Kidney glomerular epithelial cell (primary cell): Measurements from ENCODE around the gene SH3PXD2A.

Experiments
- DNase-seq: peaks from one replicate; lab custom pipeline; 2025; lab: John Stamatoyannopoulos, UW

The SH3PXD2A gene

DNA sequence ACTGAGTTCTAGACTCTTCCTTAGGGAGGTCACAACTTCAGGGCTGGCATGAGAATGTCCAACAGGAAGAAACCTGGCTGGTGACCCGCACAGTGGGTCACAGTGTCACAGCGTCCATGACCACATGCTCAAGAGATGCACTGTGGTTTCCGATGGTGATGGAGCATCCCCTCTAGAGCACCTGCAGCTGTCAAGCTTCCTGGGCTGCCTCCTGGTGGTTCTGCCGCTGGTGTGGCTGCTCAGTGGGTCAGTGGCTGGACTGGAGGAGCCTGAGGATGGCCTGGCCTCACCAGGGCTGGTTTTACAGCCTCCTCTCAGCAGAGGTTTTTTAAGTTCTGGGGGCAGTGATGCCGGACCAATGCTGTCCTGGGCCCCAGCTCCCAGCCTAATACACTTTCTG is 149.3 kb downstream of the SH3PXD2A start:
- DNase-seq, result no peak

DNA sequence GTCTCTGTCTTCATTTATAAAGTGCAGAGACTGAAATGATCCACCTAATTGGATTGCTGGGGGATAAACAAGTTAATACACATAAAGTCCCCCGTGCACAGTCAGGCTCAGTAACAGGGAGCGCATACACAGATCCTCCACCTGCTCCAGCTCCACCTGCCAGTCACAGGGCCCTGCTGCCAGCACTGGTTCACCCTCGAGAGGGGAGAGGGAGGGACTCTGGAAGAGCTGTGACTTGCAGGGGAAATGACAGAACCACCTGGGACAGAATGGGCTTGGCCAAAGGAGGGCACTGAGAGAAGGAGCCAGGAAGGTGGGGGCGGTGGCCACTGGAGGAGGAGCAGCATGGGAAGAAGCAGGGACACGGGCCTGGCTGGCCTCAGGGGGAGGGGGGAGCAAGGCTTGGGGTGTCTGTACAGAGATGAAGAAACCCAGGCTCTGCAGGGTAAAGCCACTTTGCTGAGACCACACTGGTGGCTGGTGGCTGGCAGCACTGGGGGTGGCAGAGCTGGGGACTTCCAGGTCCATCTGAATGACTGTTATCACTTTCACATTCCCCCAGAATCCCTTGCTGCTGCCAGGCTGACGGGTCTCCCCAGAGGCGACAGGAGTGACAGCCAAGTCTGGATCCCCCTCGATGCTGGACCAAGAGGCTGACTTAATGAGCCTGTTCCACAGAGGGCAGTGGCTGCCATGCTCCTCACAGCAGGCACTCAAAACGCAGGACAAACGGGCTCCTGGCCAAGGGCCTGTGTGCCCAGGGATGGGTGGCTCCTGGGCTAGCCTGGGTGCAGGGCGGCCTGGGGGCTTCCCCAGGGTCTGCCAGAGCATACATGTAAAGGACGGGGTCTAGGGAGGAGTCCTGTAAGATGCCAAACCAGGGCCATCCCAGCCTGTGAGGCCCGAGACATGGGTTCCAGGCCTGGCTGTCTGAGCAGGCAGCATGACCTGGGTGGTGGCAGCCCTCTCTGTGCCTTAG is 151.1 kb downstream of the SH3PXD2A start:
- no peak for DNase-seq

DNA sequence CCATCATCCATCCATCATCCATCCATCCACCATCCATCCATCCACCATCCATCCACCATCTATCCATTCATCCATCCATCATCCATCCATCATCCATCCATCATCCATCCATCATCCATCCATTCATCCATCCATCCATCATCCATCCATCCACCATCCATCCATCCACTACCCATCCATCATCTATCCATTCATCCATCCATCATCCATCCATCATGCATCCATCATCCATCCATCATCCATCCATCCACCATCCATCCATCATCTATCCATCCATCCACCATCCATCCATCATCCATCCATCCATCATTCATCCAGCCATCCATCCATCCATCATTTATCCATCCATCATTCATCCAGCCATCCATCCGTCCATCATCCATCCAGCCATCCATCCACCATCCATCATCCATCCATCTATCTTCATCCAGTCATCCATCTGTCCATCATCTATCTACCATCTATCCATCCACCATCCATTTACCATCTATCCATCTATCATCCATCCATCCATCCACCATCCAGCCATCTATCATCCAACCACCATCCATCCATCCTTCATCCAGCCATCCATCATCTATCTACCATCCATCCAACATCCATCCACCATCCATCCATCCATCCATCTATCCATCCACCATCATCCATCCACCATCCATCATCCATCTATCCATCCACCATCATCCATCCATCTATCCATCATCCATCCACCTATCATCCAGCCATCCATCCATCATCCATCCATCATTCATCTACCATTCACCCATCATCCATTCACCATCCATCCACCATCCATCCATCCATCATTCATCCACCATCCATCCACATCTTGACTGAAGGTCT is 153.8 kb downstream of the SH3PXD2A start:
- DNase-seq, result no peak

DNA sequence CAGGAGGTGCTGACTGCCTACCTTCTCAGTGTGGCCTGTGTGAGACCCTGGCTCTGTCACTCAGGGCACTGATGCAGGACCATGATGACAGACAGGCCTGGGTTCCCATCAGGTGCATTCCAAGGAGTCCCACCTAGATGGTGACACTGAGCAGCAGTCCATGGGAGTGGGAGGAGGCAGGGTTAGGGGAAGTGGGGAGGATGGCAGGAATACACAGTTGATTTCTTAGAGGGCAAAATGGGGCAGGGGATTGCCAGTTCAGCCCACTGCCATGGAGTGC is 155.0 kb downstream of the SH3PXD2A start:
- no peak for DNase-seq

DNA sequence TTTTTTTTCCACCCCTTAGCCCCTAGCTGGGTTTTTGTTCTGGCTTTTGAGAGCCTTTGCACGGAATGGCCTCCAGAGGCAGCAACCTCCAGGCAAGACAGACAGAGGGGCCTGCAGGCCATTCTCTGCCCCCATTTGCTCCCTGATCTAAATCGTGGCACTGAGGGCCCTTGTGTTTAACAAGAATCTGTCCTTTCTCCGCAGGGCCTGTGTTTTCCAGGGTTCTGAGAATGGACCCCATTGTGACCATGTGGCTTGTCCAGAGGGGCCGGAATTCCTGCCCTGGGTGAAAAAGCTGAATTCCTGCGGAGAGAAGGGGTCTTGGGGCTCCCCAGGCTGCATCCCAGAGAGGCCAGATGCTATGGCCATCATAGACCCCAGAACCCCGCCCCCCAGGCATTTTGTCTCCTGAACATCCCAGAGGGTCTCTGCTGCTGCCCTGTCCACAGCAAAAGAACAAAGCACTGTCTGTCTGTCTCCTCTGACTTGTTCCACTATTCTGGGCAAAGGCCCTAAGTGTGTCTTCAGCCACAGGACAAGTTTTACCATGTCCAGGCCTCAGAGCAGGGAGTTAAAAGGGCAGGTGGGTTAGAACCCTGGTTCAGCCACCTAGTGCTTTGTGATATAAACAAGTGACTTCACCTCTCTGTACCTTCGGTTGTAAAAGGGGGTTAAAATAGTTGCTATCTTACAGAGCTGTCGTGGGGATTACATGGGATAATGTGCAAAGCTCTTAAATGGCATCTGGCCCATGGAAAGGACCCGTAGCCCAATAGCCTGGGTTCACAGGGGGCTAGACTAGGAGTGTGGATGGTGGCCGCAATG is 155.6 kb downstream of the SH3PXD2A start:
- no peak for DNase-seq

DNA sequence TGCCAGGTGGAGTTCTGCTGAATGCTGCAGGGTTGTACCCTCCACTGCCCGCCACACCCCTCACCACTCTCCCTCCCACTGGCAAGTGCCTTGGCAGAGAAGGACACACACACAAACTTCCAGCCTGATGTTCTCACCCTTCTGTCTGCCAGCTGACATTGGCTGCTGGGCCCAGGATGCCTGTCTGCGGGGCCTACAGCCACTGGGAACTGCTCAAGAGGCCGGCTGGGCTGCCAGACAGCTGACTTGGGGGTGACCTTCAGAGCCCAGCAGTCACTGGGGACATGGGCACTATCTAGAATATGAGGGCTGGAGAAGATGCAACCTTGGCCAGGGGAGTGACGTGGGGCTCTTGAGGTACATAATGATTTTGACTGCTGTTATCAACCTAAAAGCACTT is 157.1 kb downstream of the SH3PXD2A start:
- no peak for DNase-seq

DNA sequence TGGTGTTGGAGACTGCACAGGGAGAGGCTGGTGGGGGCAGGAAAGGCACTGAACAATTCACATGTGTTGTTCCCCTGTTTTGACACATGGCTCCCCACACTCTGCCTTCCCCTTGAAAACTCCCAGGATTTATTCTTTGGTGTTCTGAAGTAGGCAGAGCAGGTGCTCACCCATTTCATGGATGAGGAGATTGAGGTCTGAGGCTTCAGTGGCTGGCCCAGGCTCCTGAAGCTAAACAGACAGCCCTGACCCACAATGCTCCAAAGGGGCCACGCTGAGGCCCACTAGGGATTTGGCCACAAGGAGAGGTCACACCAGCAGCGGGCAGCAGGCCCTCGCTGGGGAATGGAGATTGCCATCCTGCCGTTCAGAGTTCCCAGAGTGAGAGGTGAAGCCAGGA is 157.6 kb downstream of the SH3PXD2A start:
- no peak for DNase-seq

DNA sequence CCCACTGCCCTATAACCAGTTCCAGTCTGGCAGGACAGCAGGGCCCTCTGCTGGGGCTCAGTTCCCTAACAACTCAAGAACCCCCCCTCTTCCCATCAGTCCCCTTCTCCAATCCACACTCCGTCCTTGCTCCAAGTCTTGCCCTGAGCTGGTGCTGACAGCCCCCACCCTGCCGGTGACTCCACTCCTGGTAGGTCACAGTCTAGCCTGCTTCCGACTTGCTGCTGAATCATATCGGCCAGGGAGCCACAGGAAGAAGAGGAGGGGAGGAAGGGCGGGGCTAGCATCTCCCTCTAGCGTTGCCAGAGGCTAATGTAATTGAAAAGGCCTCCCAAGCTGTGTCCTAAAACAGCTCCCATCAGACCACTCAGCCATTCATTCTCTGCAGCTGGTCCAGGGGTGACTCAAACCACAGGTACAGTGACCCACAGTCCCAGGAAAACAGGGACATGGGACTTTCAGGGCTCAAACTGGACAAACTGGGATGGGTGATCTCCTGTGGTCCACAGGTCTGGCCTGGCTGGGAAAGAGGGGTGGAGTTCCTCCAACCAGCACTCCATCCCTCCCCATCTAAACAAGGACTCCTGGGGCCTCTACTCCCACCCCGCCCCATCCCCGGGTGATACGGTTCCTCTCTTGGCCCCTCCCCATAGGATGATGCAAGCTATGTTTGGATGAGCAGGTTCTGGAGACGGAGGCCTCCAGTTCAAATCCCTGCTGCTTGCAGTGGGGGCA is 158.8 kb downstream of the SH3PXD2A start:
- peak; percentile 61 for DNase-seq

DNA sequence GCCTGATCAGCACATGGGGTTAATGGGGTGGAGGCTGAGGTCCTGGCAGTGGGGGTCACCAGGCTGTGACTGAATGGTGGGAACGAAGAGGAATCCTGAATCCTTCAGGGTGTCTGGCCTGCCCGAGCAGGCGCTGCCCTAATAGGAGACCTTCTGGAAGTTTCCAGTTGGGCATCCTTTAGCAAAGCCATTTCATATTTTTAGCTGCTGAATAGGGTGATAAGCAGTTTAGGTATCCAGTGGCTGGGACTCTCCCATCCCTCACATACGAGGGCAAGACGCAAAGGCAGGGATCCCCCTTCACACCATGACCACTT is 159.3 kb downstream of the SH3PXD2A start:
- no peak for DNase-seq

DNA sequence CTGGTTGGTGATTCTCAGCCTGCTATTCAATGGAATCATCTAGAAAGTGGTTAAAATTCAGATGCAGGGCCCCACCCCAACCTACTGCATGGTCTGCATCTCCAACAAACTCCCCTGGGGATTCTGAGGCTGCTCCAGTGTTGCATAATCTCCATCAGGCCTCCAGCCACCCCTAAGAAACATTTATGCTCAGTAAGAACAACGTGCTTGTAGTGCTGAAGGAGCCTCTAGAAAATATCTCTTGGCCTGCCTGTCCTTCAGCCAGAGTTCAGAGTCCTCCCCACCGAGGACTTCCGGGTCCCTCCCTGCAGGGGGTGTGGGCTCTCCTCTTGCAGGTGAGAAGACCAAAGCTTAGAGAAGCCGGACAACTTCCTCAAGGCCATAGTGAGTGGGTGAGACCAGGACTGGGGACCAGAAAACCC is 159.8 kb downstream of the SH3PXD2A start:
- no peak for DNase-seq

DNA sequence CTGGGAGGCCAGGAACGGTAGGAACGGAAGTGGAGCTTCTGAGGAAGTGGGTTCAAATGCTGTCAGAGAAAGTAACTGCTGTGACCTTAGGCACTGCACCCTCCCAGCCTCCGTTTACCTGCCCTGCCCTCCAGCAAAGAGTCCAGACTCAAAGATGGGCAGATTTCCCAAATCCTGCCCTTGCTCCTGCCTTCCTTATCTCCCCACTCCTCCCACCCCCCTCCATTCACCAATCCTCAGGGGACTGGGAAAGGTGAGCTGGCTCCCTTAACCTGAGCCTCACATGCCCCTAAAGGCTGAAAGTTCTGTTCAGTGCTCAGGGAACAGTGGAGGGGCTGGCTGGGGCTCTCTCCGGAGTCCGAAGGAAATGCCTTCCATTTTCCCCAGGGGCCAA is 161.6 kb downstream of the SH3PXD2A start:
- DNase-seq, result no peak

DNA sequence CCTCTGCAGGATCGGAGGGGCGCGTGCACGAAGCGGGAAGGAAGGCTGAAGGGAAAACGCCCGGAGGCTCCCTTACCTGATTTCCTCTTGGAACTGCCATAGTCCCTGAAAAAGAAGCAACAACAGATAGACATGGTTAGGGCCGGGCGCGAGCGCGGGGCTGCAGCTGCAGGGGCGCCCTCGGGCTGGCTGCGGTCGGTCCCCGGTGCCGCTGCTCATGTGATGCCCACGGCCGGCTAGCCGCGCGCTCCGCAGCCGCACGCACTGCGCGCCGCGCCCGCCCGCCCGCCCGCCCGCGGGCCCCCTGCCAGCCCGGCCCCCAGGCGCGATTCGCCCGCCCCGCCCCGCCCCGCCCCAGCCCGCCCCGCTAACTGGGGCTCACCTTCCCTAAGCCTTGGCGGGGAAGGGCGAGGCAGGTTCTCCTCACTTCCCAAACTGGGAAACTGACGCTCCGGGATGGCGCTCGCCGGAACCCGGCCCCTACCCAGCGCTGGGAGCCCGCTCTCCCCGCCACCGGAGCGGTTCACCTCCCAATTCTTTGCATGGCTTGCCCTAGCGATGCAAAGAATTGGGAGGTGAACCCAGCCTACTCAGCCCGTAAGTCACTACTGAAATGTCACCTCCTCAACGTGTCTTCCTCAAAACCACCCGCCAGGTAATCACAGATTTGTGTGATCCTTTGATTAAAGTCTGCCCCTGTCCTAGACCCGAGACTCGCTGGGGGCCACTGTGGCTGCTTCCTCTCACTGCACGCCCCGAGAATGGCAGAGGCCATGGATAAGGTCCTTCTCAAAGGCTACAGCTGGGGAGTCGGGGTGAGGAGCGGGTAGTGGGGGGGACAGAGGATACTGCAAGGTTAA is 162.2 kb downstream of the SH3PXD2A start:
- no peak for DNase-seq

DNA sequence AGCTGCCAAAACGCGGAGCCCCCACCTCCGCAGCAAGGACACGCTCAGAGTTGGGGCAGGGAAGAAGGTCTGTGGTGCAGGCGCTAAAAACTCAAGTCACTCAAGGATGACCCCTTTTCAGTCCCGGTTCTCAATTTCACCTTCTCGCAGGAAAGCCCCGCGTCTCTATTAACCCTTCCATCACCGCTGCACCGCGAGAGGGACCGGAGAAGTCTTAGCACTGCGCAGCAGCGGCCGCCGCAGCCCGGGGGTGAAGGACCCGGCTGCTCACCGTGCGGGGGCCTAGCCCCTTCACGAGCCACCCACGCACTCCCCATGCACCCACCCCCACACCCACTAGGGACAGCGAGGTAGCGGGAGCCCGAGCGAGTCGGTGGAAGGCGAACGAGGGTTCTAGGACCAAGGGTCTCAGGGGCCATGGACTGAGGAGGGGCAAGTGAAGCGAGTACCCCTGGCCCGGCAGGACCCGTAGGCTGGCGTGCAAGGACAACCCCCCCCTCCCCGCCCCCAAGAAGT is 162.9 kb downstream of the SH3PXD2A start:
- no peak for DNase-seq

DNA sequence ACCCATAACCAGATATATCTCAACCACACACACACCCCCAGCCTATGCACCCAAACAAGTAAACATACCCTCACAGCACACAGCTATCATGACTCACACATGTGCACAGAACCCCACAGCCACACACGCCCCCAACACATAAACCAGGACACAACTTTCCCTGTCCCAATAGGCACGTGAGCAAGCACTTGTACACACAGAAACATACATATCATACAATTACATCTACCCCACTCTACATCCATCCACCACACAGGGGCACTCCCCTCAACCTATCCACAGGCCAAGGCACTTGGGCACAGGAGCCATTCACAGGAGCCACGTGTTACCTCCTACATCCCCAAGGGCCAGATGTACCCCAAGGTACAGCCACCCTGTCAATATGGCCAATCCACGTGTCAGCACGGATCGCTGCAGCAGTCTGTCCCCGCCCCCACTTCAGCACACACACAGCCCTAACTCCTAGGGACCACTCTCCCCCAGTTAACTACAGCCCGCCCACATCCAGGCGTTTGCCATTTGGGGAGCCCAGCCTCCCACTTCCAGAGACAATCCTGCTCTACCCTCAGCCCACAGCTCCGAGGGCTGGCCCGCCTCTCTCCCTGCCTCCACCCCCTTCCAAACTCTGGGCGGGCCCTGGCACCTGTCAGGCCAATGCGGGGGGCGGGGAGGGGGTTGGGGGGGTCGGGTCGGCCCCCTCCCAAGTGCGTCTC is 163.5 kb downstream of the SH3PXD2A start:
- no peak for DNase-seq

DNA sequence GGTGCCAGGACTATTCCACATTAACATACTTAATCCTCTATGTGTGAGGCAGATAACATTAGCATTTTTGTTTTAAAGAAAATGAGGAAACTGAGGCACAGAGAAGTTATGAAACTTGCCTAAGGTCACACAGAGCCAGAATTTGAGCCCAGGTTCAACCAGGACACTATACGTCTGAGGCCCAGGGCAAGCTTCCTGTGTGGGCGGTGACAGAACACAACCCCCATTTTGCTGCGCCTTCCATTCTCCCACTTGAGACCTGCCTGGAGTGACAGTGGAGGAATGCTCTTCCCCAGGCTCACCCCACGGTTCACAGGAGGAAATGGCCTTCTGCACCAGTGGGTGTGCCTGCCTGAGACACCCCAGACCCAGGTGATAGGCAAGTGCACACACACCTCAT is 164.1 kb downstream of the SH3PXD2A start:
- no peak for DNase-seq

DNA sequence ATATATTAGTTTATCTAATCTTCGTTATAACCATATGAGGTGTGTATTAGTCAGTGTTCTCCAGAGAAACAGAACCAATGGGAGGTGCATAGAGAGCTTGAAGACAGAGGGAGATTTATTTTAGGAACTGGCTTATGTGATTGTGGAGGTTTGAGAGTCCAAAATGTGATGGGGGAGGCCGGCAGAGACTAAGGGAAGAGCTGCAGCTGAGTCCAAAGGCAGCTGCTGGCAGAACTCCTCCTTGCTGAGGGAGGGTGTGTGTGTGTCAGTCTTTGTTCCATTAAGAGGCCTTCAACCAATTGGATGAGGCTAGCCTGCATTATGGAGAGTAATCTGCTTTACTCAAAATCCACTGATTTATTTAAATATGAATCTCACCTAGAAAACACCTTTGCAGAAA is 165.1 kb downstream of the SH3PXD2A start:
- no peak for DNase-seq

DNA sequence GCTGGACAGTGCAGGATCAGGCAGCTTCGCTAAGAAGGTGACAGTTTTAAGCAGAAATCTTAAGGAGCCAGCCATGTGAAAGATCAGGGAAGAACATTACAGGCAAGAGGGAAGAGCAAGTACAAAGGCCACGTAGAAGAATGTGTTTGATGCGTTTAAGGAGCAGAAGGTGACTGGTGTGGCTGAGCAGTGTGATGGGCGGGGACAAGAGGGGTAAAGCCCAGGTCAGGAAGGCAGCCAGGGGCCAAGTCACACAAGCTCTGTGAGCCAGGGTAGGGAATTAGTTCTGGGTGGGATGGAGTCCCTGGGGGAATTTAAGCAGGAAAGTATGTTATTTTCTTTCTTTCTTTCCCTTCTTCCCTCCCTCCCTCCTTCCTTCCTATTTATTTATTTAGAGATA is 166.9 kb downstream of the SH3PXD2A start:
- DNase-seq, result no peak

DNA sequence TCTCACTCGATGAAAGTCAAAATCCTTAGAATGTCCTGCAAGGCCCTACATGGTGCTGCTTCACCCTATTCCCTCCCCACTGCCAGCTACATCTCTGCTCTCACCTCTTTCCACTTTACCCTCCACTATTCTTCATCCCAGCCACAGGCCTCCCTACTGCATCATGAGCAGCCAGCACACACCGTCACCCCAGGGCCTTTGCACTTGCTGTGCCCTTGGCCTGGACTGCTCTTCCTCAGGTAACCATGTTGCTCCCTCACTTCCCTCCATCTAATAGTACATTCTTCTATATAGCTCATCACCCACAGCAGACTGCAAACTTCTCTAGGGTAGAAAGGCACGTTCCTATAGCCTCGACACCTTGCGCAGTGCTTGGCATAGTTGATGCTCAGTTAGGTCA is 167.7 kb downstream of the SH3PXD2A start:
- DNase-seq, result no peak

DNA sequence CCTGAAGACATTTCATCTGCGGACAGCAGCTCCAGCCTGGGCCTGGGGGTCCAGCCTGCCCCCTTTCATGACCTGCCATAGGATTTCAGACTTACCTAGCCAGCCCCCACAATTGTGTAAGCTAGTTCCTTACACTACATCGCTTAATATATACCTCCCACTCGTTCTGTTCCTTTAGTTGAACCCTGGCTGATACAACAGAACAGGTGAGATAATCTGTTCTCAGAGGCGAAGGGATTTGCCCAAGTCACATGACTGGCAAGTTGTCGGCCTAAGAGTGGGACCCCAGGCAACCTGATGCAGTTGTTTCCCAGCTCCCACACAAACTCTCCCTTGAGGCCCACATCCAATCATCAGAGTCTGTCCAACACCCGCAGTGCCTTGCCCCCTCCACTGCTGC is 168.2 kb downstream of the SH3PXD2A start:
- DNase-seq, result no peak
